ENCODE measurements around the gene KRT84. TPM values are rescaled to one million over a fixed set of nuclear protein-coding genes. Genes with fewer than 3 reads are reported as not detected.

Gene KRT84, protein sequence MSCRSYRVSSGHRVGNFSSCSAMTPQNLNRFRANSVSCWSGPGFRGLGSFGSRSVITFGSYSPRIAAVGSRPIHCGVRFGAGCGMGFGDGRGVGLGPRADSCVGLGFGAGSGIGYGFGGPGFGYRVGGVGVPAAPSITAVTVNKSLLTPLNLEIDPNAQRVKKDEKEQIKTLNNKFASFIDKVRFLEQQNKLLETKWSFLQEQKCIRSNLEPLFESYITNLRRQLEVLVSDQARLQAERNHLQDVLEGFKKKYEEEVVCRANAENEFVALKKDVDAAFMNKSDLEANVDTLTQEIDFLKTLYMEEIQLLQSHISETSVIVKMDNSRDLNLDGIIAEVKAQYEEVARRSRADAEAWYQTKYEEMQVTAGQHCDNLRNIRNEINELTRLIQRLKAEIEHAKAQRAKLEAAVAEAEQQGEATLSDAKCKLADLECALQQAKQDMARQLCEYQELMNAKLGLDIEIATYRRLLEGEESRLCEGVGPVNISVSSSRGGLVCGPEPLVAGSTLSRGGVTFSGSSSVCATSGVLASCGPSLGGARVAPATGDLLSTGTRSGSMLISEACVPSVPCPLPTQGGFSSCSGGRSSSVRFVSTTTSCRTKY
- not detected for total RNA-seq

DNA sequence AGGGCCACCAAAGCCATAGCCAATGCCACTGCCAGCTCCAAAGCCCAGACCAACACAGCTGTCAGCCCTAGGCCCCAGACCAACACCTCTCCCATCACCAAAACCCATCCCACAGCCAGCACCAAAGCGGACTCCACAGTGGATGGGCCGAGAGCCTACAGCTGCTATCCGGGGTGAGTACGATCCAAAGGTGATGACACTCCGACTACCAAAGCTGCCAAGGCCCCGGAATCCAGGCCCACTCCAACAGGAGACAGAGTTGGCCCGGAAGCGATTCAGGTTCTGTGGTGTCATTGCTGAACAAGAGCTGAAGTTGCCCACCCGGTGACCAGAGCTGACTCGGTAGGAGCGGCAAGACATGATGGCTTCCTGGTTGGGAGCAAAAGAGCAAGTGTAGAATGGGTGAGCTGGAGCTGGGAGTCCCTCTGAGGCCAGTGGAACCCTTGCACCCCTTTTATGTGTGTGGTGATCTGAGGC lies at the start of gene KRT84:
Gene KRT84 (minus strand): TSS at position 427 of the 477 bp plus-strand sequence. CDS start 67 bp downstream, at position 360.
- in situ Hi-C loops (cut with MboI; ENCODE audit: low sequenced_read_pairs in 4 of 4), result loop anchor here in 1 of 4 donors (25.0 kb wide), 1 partner anchor 602 kb away; no protein-coding TSS in a partner anchor
- TF ChIP-seq, protein P1, sequence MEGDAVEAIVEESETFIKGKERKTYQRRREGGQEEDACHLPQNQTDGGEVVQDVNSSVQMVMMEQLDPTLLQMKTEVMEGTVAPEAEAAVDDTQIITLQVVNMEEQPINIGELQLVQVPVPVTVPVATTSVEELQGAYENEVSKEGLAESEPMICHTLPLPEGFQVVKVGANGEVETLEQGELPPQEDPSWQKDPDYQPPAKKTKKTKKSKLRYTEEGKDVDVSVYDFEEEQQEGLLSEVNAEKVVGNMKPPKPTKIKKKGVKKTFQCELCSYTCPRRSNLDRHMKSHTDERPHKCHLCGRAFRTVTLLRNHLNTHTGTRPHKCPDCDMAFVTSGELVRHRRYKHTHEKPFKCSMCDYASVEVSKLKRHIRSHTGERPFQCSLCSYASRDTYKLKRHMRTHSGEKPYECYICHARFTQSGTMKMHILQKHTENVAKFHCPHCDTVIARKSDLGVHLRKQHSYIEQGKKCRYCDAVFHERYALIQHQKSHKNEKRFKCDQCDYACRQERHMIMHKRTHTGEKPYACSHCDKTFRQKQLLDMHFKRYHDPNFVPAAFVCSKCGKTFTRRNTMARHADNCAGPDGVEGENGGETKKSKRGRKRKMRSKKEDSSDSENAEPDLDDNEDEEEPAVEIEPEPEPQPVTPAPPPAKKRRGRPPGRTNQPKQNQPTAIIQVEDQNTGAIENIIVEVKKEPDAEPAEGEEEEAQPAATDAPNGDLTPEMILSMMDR (IDR thresholded peaks at IDR 0.05 in 4 of 5, conservative IDR thresholded peaks at IDR 0.05 in 1 of 5), result no peak
- no peak for TF ChIP-seq POLR2A (IDR thresholded peaks at IDR 0.05)
- no peaks in the 10 kb centered on the region for H3K36me3 ChIP-seq
- no peak within 1 kb of the TSS for H3K4me3 ChIP-seq
- no peaks in the 10 kb centered on the region for H3K9me3 ChIP-seq
- H3K27ac ChIP-seq, result no peak within 1 kb of the TSS
- intact Hi-C loops (cut with DNase I; ENCODE audit: low total_unique reads), result no loop called here
- peaks cover 0 to 13% (median 0%) of the 10 kb centered on the region in 3 donors for H3K27me3 ChIP-seq
- ATAC-seq (no peak), DNase-seq (no peak)
- H3K4me1 ChIP-seq, result no peaks in the 10 kb centered on the region

DNA sequence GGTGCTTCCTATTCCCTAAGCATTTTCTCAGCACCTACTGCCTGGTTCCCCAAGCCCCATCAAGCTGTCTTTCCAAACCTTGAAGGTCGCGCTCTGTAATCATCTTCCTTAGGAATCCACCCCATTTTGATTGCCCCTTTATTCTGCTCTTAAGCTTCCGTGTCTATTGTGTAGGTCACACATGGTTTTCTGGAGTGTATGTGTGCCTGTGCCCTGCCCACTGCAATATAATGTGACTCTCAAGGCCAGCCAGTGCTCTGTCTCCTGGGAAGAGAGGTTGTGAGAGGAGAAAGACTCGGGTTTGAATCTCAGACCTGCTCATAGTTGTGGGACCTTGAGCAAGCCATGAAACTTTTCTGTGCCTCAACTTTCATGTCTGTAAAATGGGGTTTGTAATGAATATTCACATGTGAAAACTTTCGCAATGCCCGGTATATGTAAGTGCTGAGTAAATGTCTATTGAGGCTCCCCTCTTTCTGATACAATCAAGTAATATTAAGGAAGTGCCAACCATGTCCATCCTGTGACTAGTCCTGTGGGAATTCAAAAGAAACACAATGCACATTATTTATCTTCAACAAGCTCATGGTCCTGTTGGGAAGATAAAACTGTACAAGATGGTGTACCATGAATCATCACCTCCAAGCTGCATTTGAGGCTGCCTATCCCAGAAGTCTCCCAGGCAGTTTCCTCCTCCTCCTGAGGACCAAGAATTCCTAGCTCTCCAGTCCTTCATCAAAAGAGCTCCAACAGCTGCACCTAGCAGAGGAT lies 49.5 kb upstream of the KRT84 start:
- in situ Hi-C loops (cut with MboI; ENCODE audit: low sequenced_read_pairs in 4 of 4) (no loop called here), intact Hi-C loops (cut with DNase I; ENCODE audit: low total_unique reads) (no loop called here)
- Histone ChIP-seq H3K36me3 (no peaks in the 10 kb centered on the region), H3K27me3 (peaks cover 2 to 11% (median 9%) of the 10 kb centered on the region in 3 donors), H3K9me3 (no peaks in the 10 kb centered on the region), H3K4me1 (no peaks in the 10 kb centered on the region), H3K27ac (no peak overlapping the region), H3K4me3 (no peak overlapping the region)
- TF ChIP-seq, protein P1 (IDR thresholded peaks at IDR 0.05 in 4 of 5, conservative IDR thresholded peaks at IDR 0.05 in 1 of 5), result no peak
- TF ChIP-seq POLR2A (IDR thresholded peaks at IDR 0.05), result no peak
- DNase-seq (no peak), ATAC-seq (no peak)

DNA sequence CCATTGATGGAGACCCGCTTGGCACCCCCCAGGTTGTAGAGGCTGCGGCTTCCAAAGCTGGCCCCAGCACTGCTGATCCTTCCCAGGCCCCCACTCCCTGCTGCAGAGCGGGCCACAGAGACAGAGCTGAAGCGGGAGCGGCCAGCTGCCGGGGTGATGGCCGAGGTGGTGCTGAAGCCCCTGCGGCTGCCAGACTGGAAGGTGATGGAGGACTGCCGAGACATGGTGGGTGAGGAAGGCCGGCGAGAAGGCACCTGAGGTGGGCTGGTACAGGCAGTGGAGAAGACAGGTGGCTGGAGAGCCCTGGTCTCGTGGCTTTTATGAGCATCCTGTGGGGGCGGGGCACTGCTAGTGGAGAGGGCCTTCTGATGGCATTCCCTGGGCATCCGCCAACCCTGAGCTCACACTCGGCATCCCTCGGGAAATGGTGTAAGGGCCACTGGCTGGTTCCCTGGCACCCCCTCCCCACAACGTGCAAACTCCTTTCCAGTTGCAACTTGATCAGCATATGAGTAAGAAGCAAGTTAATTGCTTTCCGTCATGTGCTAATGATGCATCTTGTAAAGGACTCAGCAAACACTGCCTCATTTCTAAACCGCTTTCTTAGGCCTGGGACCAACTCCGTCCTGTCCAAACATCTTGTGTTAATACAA lies 48.8 kb upstream of the KRT84 start, which contains the start of gene KRT75:
Gene KRT75 (minus strand): TSS at position 291 of the 653 bp plus-strand sequence. CDS start 67 bp downstream, at position 224.
- no peaks in the 10 kb centered on the region for H3K36me3 ChIP-seq
- intact Hi-C loops (cut with DNase I; ENCODE audit: low total_unique reads) (no loop called here), in situ Hi-C loops (cut with MboI; ENCODE audit: low sequenced_read_pairs in 4 of 4) (no loop called here)
- H3K27me3 ChIP-seq, result peaks cover 2 to 11% (median 9%) of the 10 kb centered on the region in 3 donors
- no peak within 1 kb of the TSS for H3K27ac ChIP-seq
- no peak for TF ChIP-seq POLR2A (IDR thresholded peaks at IDR 0.05)
- TF ChIP-seq, protein P1 (IDR thresholded peaks at IDR 0.05 in 4 of 5, conservative IDR thresholded peaks at IDR 0.05 in 1 of 5), result no peak
- DNase-seq (no peak), ATAC-seq (no peak)
- H3K4me3 ChIP-seq, result no peak within 1 kb of the TSS
- H3K9me3 ChIP-seq, result no peaks in the 10 kb centered on the region
- no peaks in the 10 kb centered on the region for H3K4me1 ChIP-seq

DNA sequence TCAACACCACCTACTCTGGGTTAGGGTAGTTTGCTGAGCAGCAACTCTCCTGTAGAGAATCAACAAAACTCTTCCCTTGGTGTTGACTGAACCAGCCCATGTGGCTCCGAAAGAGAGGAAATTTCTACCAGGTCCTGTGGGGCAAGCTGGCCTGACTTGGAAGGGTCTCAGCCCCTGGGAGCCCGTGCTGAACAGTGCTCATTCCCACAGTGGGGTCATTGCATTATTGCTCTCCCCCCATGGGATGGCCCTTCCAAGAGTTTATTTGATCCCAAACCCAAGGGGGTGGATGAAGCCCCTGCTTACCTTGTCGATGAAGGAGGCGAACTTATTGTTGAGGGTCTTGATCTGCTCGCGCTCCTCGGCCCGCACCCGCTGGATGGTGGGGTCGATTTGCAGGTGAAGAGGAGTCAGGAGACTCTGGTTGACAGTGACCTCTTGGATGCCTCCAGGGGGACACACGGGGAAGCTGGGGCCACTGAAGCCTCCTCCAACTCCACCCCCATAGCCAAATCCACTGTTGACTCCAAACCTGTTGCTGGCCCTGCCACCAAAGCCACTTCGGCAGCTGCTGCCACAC lies 48.1 kb upstream of the KRT84 start:
- no peak overlapping the region for H3K4me3 ChIP-seq
- H3K27ac ChIP-seq, result no peak overlapping the region
- no peaks in the 10 kb centered on the region for H3K9me3 ChIP-seq
- in situ Hi-C loops (cut with MboI; ENCODE audit: low sequenced_read_pairs in 4 of 4) (no loop called here), intact Hi-C loops (cut with DNase I; ENCODE audit: low total_unique reads) (no loop called here)
- peaks cover 2 to 11% (median 9%) of the 10 kb centered on the region in 3 donors for H3K27me3 ChIP-seq
- TF ChIP-seq, protein P1 (IDR thresholded peaks at IDR 0.05 in 4 of 5, conservative IDR thresholded peaks at IDR 0.05 in 1 of 5), result no peak
- no peak for TF ChIP-seq POLR2A (IDR thresholded peaks at IDR 0.05)
- H3K36me3 ChIP-seq, result no peaks in the 10 kb centered on the region
- ATAC-seq (no peak), DNase-seq (no peak)
- no peaks in the 10 kb centered on the region for H3K4me1 ChIP-seq

Data from gastrocnemius medialis (tissue), 4 donors.